MCF 10A (cell line): ENCODE measurements around the gene PARP8. TPM values are rescaled to one million over a fixed set of nuclear protein-coding genes. Genes with fewer than 3 reads are reported as not detected.

Experiments
- BruUV-seq: library from RNA; stranded (reverse); fragments of 400-500 nt; replicated peaks from 2 replicates; lab custom pipeline; 2021; lab: Mats Ljungman, UMichigan
- CTCF ChIA-PET: fragments of 300-600 bp; sonication (Branson Sonifier 250); formaldehyde crosslinking; extraction: SDS; loops from one replicate; lab custom pipeline; 2021; ENCODE audit warnings: antibody characterized with exemption, inconsistent platforms; lab: Yijun Ruan, JAX
- POLR2A ChIA-PET: fragments of 300-600, 350-650 bp; sonication (Branson Sonifier 250); formaldehyde crosslinking; extraction: SDS; loops from one replicate; lab custom pipeline; 2020; ENCODE audit warnings: antibody characterized with exemption, inconsistent platforms; lab: Yijun Ruan, JAX
- DNase-seq: peaks from one replicate; pipeline ENCODE4 v3.0.0-alpha.2; 2018; ENCODE audit not compliant: unreplicated experiment
- H3K27ac Mint-ChIP-seq: one replicate; pipeline ENCODE4 v1.8.0; 2022; ENCODE audit warnings: mild to moderate bottlenecking, low read depth, mixed read lengths; ENCODE audit not compliant: unreplicated experiment
- H3K27me3 Mint-ChIP-seq: one replicate; pipeline ENCODE4 v1.8.0; 2022; ENCODE audit warnings: mixed read lengths; ENCODE audit not compliant: insufficient read depth, unreplicated experiment
- H3K36me3 Mint-ChIP-seq: one replicate; pipeline ENCODE4 v1.8.0; 2022; ENCODE audit warnings: mild to moderate bottlenecking, moderate library complexity, mixed read lengths; ENCODE audit not compliant: insufficient read depth, unreplicated experiment
- H3K4me1 Mint-ChIP-seq: one replicate; pipeline ENCODE4 v1.8.0; 2022; ENCODE audit warnings: mixed read lengths; ENCODE audit not compliant: insufficient read depth, unreplicated experiment
- H3K4me3 Mint-ChIP-seq: one replicate; pipeline ENCODE4 v1.8.0; 2022; ENCODE audit warnings: mild to moderate bottlenecking, moderate library complexity, mixed read lengths; ENCODE audit not compliant: unreplicated experiment
- H3K9me3 Mint-ChIP-seq: one replicate; pipeline ENCODE4 v1.8.0; 2022; ENCODE audit warnings: mixed read lengths; ENCODE audit not compliant: unreplicated experiment
- CTCF ChIP-seq: fragments of 200-600 bp; IDR thresholded peaks from one replicate; pipeline ENCODE4 v1.8.0; 2022; ENCODE audit warnings: antibody characterized with exemption, mild to moderate bottlenecking; ENCODE audit not compliant: unreplicated experiment
- intact Hi-C: fragments of 100-400 bp; cut with micrococcal nuclease; formaldehyde crosslinking; loops from 2 replicates; pipeline ENCODE4 v1.14.1; 2022
- total RNA-seq: library from RNA; stranded (reverse); gene quantifications from 2 replicates; pipeline ENCODE4 v1.2.3, GENCODE V29; 2022

Gene PARP8
- total RNA-seq, 1 experiment from 2014 or later = 31.2 TPM

DNA sequence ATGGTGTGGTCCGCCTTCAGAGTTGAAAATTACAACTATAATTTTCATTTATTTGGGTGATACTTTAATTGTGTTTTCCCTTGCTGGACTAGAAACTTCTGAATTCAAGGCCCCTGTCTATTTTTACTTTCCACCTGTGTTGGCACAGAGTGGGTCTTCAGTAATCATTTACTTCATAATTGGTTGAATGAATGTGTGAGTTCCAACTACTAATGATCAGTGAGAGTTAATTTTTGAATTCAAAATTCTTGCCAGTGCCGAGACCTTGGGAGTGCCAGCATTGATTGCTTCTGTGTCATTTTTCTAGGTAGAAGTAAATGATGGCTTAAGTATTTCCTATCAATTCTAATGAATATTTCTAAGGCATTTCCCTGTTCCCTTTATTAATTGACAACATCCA is 61.4 kb downstream of the PARP8 start:
- DNase-seq = no peak
- no TSS peak for BruUV-seq
- H3K36me3 Mint-ChIP-seq = peaks cover 7% of the 10 kb centered on the region
- TF ChIP-seq CTCF = no peak
- ChIA-PET POLR2A (interaction anchor here (1.2 kb wide), 1 partner anchor 17 kb away, joined by 3 read pairs; no protein-coding TSS in a partner anchor), CTCF (interaction anchor here (0.7 to 1.0 kb wide), 2 partner anchors 11 to 29 kb away, joined by 3 read pairs; no protein-coding TSS in a partner anchor)
- H3K4me3 Mint-ChIP-seq = no peak overlapping the region
- H3K27me3 Mint-ChIP-seq = no peaks in the 10 kb centered on the region
- peaks cover 14% of the 10 kb centered on the region for H3K4me1 Mint-ChIP-seq
- no peaks in the 10 kb centered on the region for H3K9me3 Mint-ChIP-seq
- intact Hi-C loops = no loop called here
- H3K27ac Mint-ChIP-seq = no peak overlapping the region

DNA sequence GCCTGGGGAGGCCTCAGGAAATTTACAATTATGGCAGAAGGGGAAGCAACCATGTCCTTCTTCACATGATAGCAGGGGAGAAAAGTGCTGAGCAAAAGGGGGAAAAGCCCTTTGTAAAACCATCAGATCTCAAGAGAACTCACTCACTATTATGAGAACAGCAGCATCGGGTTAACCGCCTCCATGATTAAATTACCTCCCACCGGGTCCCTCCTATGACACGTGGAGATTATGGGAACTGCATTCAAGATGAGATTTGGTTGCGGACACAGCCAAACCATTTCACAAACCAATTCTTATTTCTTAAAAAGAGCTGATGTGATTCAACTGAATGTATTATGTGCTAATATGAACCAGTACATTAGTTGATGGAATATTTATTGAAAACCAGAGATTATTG is 63.9 kb downstream of the PARP8 start:
- Mint-ChIP-seq H3K36me3 (peaks cover 7% of the 10 kb centered on the region), H3K27me3 (no peaks in the 10 kb centered on the region), H3K27ac (no peak overlapping the region), H3K4me1 (peaks cover 14% of the 10 kb centered on the region), H3K9me3 (no peaks in the 10 kb centered on the region), H3K4me3 (no peak overlapping the region)
- intact Hi-C loops = no loop called here
- POLR2A ChIA-PET = interaction anchor here (1.6 kb wide), 1 partner anchor 61 kb away, joined by 4 read pairs; no protein-coding TSS in a partner anchor
- CTCF ChIA-PET = interaction anchor here (0.8 kb wide), 1 partner anchor 21 kb away, joined by 5 read pairs; no protein-coding TSS in a partner anchor
- no TSS peak for BruUV-seq
- no peak for TF ChIP-seq CTCF
- no peak for DNase-seq

DNA sequence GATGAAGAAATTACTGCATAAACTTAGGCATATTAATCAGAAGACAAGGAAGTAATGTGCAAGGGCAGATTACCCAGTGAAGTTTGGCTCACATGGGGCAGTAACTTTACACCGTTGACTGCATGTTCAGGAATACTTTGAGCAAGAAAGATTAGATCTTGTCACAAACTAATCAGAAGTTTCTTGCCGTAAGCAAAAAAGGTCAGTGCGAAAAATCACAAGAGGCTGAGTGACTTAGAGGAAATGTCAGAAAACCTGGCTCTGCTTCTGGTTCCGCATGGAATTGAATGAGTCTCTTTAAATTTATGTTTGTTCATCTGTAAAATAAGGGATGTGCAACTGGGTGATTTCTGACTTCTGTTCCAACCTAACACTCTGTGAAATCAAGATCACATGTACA is 64.4 kb downstream of the PARP8 start:
- Mint-ChIP-seq H3K9me3 (no peaks in the 10 kb centered on the region), H3K27ac (no peak overlapping the region), H3K27me3 (no peaks in the 10 kb centered on the region), H3K4me1 (peaks cover 14% of the 10 kb centered on the region), H3K36me3 (peaks cover 7% of the 10 kb centered on the region), H3K4me3 (no peak overlapping the region)
- intact Hi-C loops = no loop called here
- no peak for TF ChIP-seq CTCF
- CTCF ChIA-PET = no interaction called here
- POLR2A ChIA-PET = interaction anchor here (1.6 kb wide), 1 partner anchor 61 kb away, joined by 4 read pairs; no protein-coding TSS in a partner anchor
- DNase-seq = no peak
- BruUV-seq = no TSS peak

GRCh38 chr5:50733741-50734140 is 67.3 kb downstream of the PARP8 start:
- H3K9me3 Mint-ChIP-seq = no peaks in the 10 kb centered on the region
- H3K4me1 Mint-ChIP-seq = no peaks in the 10 kb centered on the region
- POLR2A ChIA-PET = no interaction called here
- BruUV-seq = no TSS peak
- TF ChIP-seq CTCF = no peak
- CTCF ChIA-PET = interaction anchor here (1.0 to 1.1 kb wide), 2 partner anchors 8 to 18 kb away, joined by 3 to 5 read pairs; no protein-coding TSS in a partner anchor
- no peak overlapping the region for H3K27ac Mint-ChIP-seq
- no peaks in the 10 kb centered on the region for H3K36me3 Mint-ChIP-seq
- H3K4me3 Mint-ChIP-seq = no peak overlapping the region
- DNase-seq = no peak
- intact Hi-C loops = no loop called here
- H3K27me3 Mint-ChIP-seq = no peaks in the 10 kb centered on the region
